OCI-LY3 (cell line): Measurements from ENCODE around the gene CDC14B.
"Not testable (repeated sequence)": the region's sequence is repeated elsewhere in the genome, so short reads cannot be mapped to it uniquely, and the experiment has no call there.

Experiments
- H2AFZ ChIP-seq: fragments of 200-600, 300-600 bp; shearing (Covaris generic); 2 replicates; pipeline ENCODE4 v1.6.0; 2014; ENCODE audit warnings: antibody characterized with exemption, low read depth, low read length
- H3K27ac ChIP-seq: fragments of 200-600, 300-600 bp; sonication (generic); 2 replicates; pipeline ENCODE4 v1.5.1; 2014; ENCODE audit warnings: mild to moderate bottlenecking, low read length, moderate library complexity, mixed read lengths
- H3K27me3 ChIP-seq: fragments of 200-600, 300-600 bp; sonication (generic); 2 replicates; pipeline ENCODE4 v1.6.1; 2014; ENCODE audit warnings: low read depth, low read length, mixed read lengths
- H3K36me3 ChIP-seq: fragments of 200-600, 300-600 bp; sonication (generic); replicated peaks from 2 replicates; pipeline ENCODE3; 2014; ENCODE audit warnings: low read depth, low read length, mixed read lengths
- H3K4me1 ChIP-seq: fragments of 300-600, 200-600 bp; sonication (generic); 2 replicates; pipeline ENCODE4 v1.6.1; 2014; ENCODE audit warnings: low read length, mixed read lengths
- H3K4me2 ChIP-seq: fragments of 200-600, 300-600 bp; sonication (generic); 2 replicates; pipeline ENCODE4 v1.6.1; 2014; ENCODE audit warnings: low read length, mixed read lengths
- H3K4me3 ChIP-seq: fragments of 300-600, 200-600 bp; sonication (generic); 2 replicates; pipeline ENCODE4 v1.5.1; 2014; ENCODE audit warnings: antibody characterized with exemption, mild to moderate bottlenecking, low read length, moderate library complexity
- H3K79me2 ChIP-seq: fragments of 300-600, 200-600 bp; shearing (Covaris generic); 2 replicates; pipeline ENCODE4 v1.6.1; 2014; ENCODE audit warnings: mild to moderate bottlenecking, low read length, mixed read lengths
- H3K9ac ChIP-seq: fragments of 300-600, 200-600 bp; shearing (Covaris generic); 2 replicates; pipeline ENCODE4 v1.6.0; 2014; ENCODE audit warnings: mild to moderate bottlenecking, low read length, moderate library complexity
- H3K9me3 ChIP-seq: fragments of 200-600, 300-600 bp; shearing (Covaris generic); 2 replicates; pipeline ENCODE4 v1.6.1; 2014; ENCODE audit warnings: low read length, mixed read lengths; ENCODE audit not compliant: insufficient read depth
- H4K20me1 ChIP-seq: fragments of 200-600, 300-600 bp; sonication (generic); 2 replicates; pipeline ENCODE4 v1.6.1; 2016; ENCODE audit warnings: low read length, mixed read lengths; ENCODE audit not compliant: insufficient read depth
- CTCF ChIP-seq: fragments of 200-600, 300-600 bp; sonication (generic); IDR thresholded peaks from 2 replicates; pipeline ENCODE4 v1.5.1; 2014; ENCODE audit warnings: antibody characterized with exemption, low read length, low read depth
- EZH2phosphoT487 ChIP-seq: fragments of 200-600 bp; shearing (Covaris generic); IDR thresholded peaks from 2 replicates; pipeline ENCODE4 v1.6.1; 2018; ENCODE audit warnings: antibody characterized with exemption, mixed run types, low read depth

CDC14B gene

GRCh38 chr9:96616817-96617438 is 2.7 kb downstream of the CDC14B start:
- Histone ChIP-seq H3K4me1 (no peaks in the 10 kb centered on the region), H3K4me3 (no peak overlapping the region), H3K27me3 (peaks cover 18% of the 10 kb centered on the region), H4K20me1 (no peaks in the 10 kb centered on the region), H3K9me3 (no peaks in the 10 kb centered on the region), H3K27ac (no peak overlapping the region), H2AFZ (no peak overlapping the region), H3K79me2 (no peaks in the 10 kb centered on the region), H3K36me3 (no peaks in the 10 kb centered on the region), H3K9ac (no peak overlapping the region), H3K4me2 (no peak overlapping the region)
- TF ChIP-seq CTCF, result no peak
- TF ChIP-seq EZH2phosphoT487, result no peak

- no peak overlapping the region for H3K9ac ChIP-seq
- H4K20me1 ChIP-seq, result no peaks in the 10 kb centered on the region
- H3K4me3 ChIP-seq, result no peak overlapping the region
- H3K4me2 ChIP-seq, result no peak overlapping the region
- H3K4me1 ChIP-seq, result no peaks in the 10 kb centered on the region
- no peaks in the 10 kb centered on the region for H3K9me3 ChIP-seq
- peaks cover 29% of the 10 kb centered on the region for H3K27me3 ChIP-seq
- H3K27ac ChIP-seq, result no peak overlapping the region
- TF ChIP-seq EZH2phosphoT487, result no peak
- no peak for TF ChIP-seq CTCF
- no peak overlapping the region for H2AFZ ChIP-seq
- no peaks in the 10 kb centered on the region for H3K79me2 ChIP-seq
- no peaks in the 10 kb centered on the region for H3K36me3 ChIP-seq
Measured at GRCh38 chr9:96615411-96615810, 4.2 kb downstream of the CDC14B start.

- not testable (repeated sequence) for H3K4me3 ChIP-seq, H3K4me1 ChIP-seq, H3K4me2 ChIP-seq, H3K36me3 ChIP-seq, H3K9me3 ChIP-seq, H3K79me2 ChIP-seq, H3K9ac ChIP-seq, H3K27ac ChIP-seq, H4K20me1 ChIP-seq, H2AFZ ChIP-seq
- H3K27me3 ChIP-seq, result peaks cover 29% of the 10 kb centered on the region
Measured at GRCh38 chr9:96614664-96615063, 5.0 kb downstream of the CDC14B start.

GRCh38 chr9:96612966-96613589 is 6.6 kb downstream of the CDC14B start:
- H3K4me1 ChIP-seq, result no peaks in the 10 kb centered on the region
- H3K4me3 ChIP-seq, result no peak overlapping the region
- H3K27ac ChIP-seq, result no peak overlapping the region
- H4K20me1 ChIP-seq, result no peaks in the 10 kb centered on the region
- TF ChIP-seq CTCF (no peak), EZH2phosphoT487 (no peak)
- no peak overlapping the region for H3K9ac ChIP-seq
- H3K27me3 ChIP-seq, result peaks cover 33% of the 10 kb centered on the region
- no peaks in the 10 kb centered on the region for H3K36me3 ChIP-seq
- H2AFZ ChIP-seq, result no peak overlapping the region
- H3K79me2 ChIP-seq, result no peaks in the 10 kb centered on the region
- H3K9me3 ChIP-seq, result no peaks in the 10 kb centered on the region
- no peak overlapping the region for H3K4me2 ChIP-seq
